ENCODE results near the gene BNC2. TPM values are rescaled to one million over a fixed set of nuclear protein-coding genes. Genes with fewer than 3 reads are reported as not detected.

Gene BNC2
- total RNA-seq, 1 donor from 2014 or later: not detected

- no peaks in the 10 kb centered on the region for H3K4me1 Mint-ChIP-seq (ENCODE audit: low read depth)
- no peak for DNase-seq (ENCODE audit: low spot score)
- H3K4me3 Mint-ChIP-seq: no peak overlapping the region
- no peak overlapping the region for H3K27ac Mint-ChIP-seq
- no peaks in the 10 kb centered on the region for H3K9me3 Mint-ChIP-seq
- peaks cover 26% of the 10 kb centered on the region for H3K27me3 Mint-ChIP-seq (ENCODE audit: insufficient read depth)
- H3K36me3 Mint-ChIP-seq (ENCODE audit: low read depth): no peaks in the 10 kb centered on the region
- intact Hi-C loops (cut with micrococcal nuclease): no loop called here
Observed at GRCh38 chr9:16726718-16727451, 143.6 kb downstream of the BNC2 start.

GRCh38 chr9:16726029-16726428, 144.4 kb downstream of the BNC2 start:
- no peak overlapping the region for H3K27ac Mint-ChIP-seq
- H3K4me1 Mint-ChIP-seq (ENCODE audit: low read depth): no peaks in the 10 kb centered on the region
- H3K4me3 Mint-ChIP-seq: no peak overlapping the region

GRCh38 chr9:16725066-16725465, 145.4 kb downstream of the BNC2 start:
- intact Hi-C loops (cut with micrococcal nuclease): no loop called here
- DNase-seq (ENCODE audit: low spot score): no peak
- Mint-ChIP-seq H3K9me3 (no peaks in the 10 kb centered on the region), H3K36me3 (ENCODE audit: low read depth) (no peaks in the 10 kb centered on the region), H3K27me3 (ENCODE audit: insufficient read depth) (peaks cover 26% of the 10 kb centered on the region), H3K4me1 (ENCODE audit: low read depth) (no peaks in the 10 kb centered on the region), H3K27ac (no peak overlapping the region), H3K4me3 (no peak overlapping the region)

More at GRCh38 chr9:16726029-16726428, 144.4 kb downstream of the BNC2 start:
- intact Hi-C loops (cut with micrococcal nuclease): no loop called here
- Mint-ChIP-seq H3K9me3 (no peaks in the 10 kb centered on the region), H3K27me3 (ENCODE audit: insufficient read depth) (peaks cover 26% of the 10 kb centered on the region), H3K36me3 (ENCODE audit: low read depth) (no peaks in the 10 kb centered on the region)
- no peak for DNase-seq (ENCODE audit: low spot score)

GRCh38 chr9:16721972-16722371, 148.5 kb downstream of the BNC2 start:
- DNase-seq (ENCODE audit: low spot score): no peak
- Mint-ChIP-seq H3K27ac (no peak overlapping the region), H3K9me3 (no peaks in the 10 kb centered on the region), H3K36me3 (ENCODE audit: low read depth) (no peaks in the 10 kb centered on the region), H3K27me3 (ENCODE audit: insufficient read depth) (peaks cover 16% of the 10 kb centered on the region), H3K4me3 (no peak overlapping the region), H3K4me1 (ENCODE audit: low read depth) (no peaks in the 10 kb centered on the region)
- intact Hi-C loops (cut with micrococcal nuclease): no loop called here

GRCh38 chr9:16720386-16720785, 150.1 kb downstream of the BNC2 start:
- peaks cover 3% of the 10 kb centered on the region for H3K27me3 Mint-ChIP-seq (ENCODE audit: insufficient read depth)
- H3K9me3 Mint-ChIP-seq: no peaks in the 10 kb centered on the region
- H3K4me3 Mint-ChIP-seq: no peak overlapping the region
- no peak for DNase-seq (ENCODE audit: low spot score)
- no peaks in the 10 kb centered on the region for H3K36me3 Mint-ChIP-seq (ENCODE audit: low read depth)
- no peaks in the 10 kb centered on the region for H3K4me1 Mint-ChIP-seq (ENCODE audit: low read depth)
- intact Hi-C loops (cut with micrococcal nuclease): no loop called here
- no peak overlapping the region for H3K27ac Mint-ChIP-seq

- Mint-ChIP-seq H3K27ac (no peak overlapping the region), H3K4me3 (no peak overlapping the region)
Observed at GRCh38 chr9:16719921-16720320, 150.5 kb downstream of the BNC2 start.

GRCh38 chr9:16718952-16719351, 151.5 kb downstream of the BNC2 start:
- H3K27ac Mint-ChIP-seq: no peak overlapping the region
- H3K4me1 Mint-ChIP-seq (ENCODE audit: low read depth): no peaks in the 10 kb centered on the region
- H3K36me3 Mint-ChIP-seq (ENCODE audit: low read depth): no peaks in the 10 kb centered on the region
- H3K9me3 Mint-ChIP-seq: no peaks in the 10 kb centered on the region
- DNase-seq (ENCODE audit: low spot score): no peak
- no peaks in the 10 kb centered on the region for H3K27me3 Mint-ChIP-seq (ENCODE audit: insufficient read depth)
- H3K4me3 Mint-ChIP-seq: no peak overlapping the region
- intact Hi-C loops (cut with micrococcal nuclease): no loop called here

More at GRCh38 chr9:16719921-16720320, 150.5 kb downstream of the BNC2 start:
- Mint-ChIP-seq H3K4me1 (ENCODE audit: low read depth) (no peaks in the 10 kb centered on the region), H3K36me3 (ENCODE audit: low read depth) (no peaks in the 10 kb centered on the region), H3K9me3 (no peaks in the 10 kb centered on the region), H3K27me3 (ENCODE audit: insufficient read depth) (no peaks in the 10 kb centered on the region)
- intact Hi-C loops (cut with micrococcal nuclease): no loop called here
- DNase-seq (ENCODE audit: low spot score): no peak

GRCh38 chr9:16718296-16718695, 152.2 kb downstream of the BNC2 start:
- intact Hi-C loops (cut with micrococcal nuclease): no loop called here
- no peaks in the 10 kb centered on the region for H3K27me3 Mint-ChIP-seq (ENCODE audit: insufficient read depth)

GRCh38 chr9:16716601-16717000, 153.9 kb downstream of the BNC2 start:
- intact Hi-C loops (cut with micrococcal nuclease): no loop called here
- Mint-ChIP-seq H3K27ac (no peak overlapping the region), H3K9me3 (no peaks in the 10 kb centered on the region), H3K4me1 (ENCODE audit: low read depth) (no peaks in the 10 kb centered on the region), H3K4me3 (no peak overlapping the region), H3K36me3 (ENCODE audit: low read depth) (no peaks in the 10 kb centered on the region), H3K27me3 (ENCODE audit: insufficient read depth) (no peaks in the 10 kb centered on the region)
- no peak for DNase-seq (ENCODE audit: low spot score)

More at GRCh38 chr9:16718296-16718695, 152.2 kb downstream of the BNC2 start:
- H3K27ac Mint-ChIP-seq: no peak overlapping the region
- H3K36me3 Mint-ChIP-seq (ENCODE audit: low read depth): no peaks in the 10 kb centered on the region
- no peaks in the 10 kb centered on the region for H3K9me3 Mint-ChIP-seq
- no peak overlapping the region for H3K4me3 Mint-ChIP-seq
- DNase-seq (ENCODE audit: low spot score): no peak
- H3K4me1 Mint-ChIP-seq (ENCODE audit: low read depth): no peaks in the 10 kb centered on the region

GRCh38 chr9:16715404-16715803, 155.1 kb downstream of the BNC2 start:
- H3K27ac Mint-ChIP-seq: no peak overlapping the region
- H3K36me3 Mint-ChIP-seq (ENCODE audit: low read depth): no peaks in the 10 kb centered on the region
- intact Hi-C loops (cut with micrococcal nuclease): no loop called here
- H3K27me3 Mint-ChIP-seq (ENCODE audit: insufficient read depth): no peaks in the 10 kb centered on the region
- no peak overlapping the region for H3K4me3 Mint-ChIP-seq
- DNase-seq (ENCODE audit: low spot score): no peak
- no peaks in the 10 kb centered on the region for H3K9me3 Mint-ChIP-seq
- no peaks in the 10 kb centered on the region for H3K4me1 Mint-ChIP-seq (ENCODE audit: low read depth)

- H3K4me1 Mint-ChIP-seq (ENCODE audit: low read depth): no peaks in the 10 kb centered on the region
- H3K4me3 Mint-ChIP-seq: no peak overlapping the region
- intact Hi-C loops (cut with micrococcal nuclease): no loop called here
- no peak overlapping the region for H3K27ac Mint-ChIP-seq
- H3K9me3 Mint-ChIP-seq: no peaks in the 10 kb centered on the region
- DNase-seq (ENCODE audit: low spot score): no peak
- H3K36me3 Mint-ChIP-seq (ENCODE audit: low read depth): no peaks in the 10 kb centered on the region
- H3K27me3 Mint-ChIP-seq (ENCODE audit: insufficient read depth): peaks cover 1% of the 10 kb centered on the region
Observed at GRCh38 chr9:16712787-16713186, 157.7 kb downstream of the BNC2 start.

- no peak for DNase-seq (ENCODE audit: low spot score)
- no peaks in the 10 kb centered on the region for H3K36me3 Mint-ChIP-seq (ENCODE audit: low read depth)
- intact Hi-C loops (cut with micrococcal nuclease): no loop called here
- H3K27me3 Mint-ChIP-seq (ENCODE audit: insufficient read depth): peaks cover 1% of the 10 kb centered on the region
- H3K4me3 Mint-ChIP-seq: no peak overlapping the region
- H3K4me1 Mint-ChIP-seq (ENCODE audit: low read depth): no peaks in the 10 kb centered on the region
- no peaks in the 10 kb centered on the region for H3K9me3 Mint-ChIP-seq
- H3K27ac Mint-ChIP-seq: no peak overlapping the region
Observed at GRCh38 chr9:16710888-16711287, 159.6 kb downstream of the BNC2 start.

- Mint-ChIP-seq H3K4me3 (no peak overlapping the region), H3K36me3 (ENCODE audit: low read depth) (no peaks in the 10 kb centered on the region), H3K27me3 (ENCODE audit: insufficient read depth) (peaks cover 1% of the 10 kb centered on the region), H3K9me3 (no peaks in the 10 kb centered on the region), H3K27ac (no peak overlapping the region), H3K4me1 (ENCODE audit: low read depth) (no peaks in the 10 kb centered on the region)
- intact Hi-C loops (cut with micrococcal nuclease): no loop called here
- no peak for DNase-seq (ENCODE audit: low spot score)
Observed at GRCh38 chr9:16709924-16710323, 160.5 kb downstream of the BNC2 start.

Data from activated T-helper 1 cell treated with anti-CD3 and anti-CD28 coated beads, Interleukin-12 subunit alpha, Interleukin-12 subunit beta, Interleukin-2, Interleukin-4 antibody, amounts not matched to agents 30 ng/mL and 10 ng/mL and 1 ng/mL, durations not matched to agents 14 hours and 24 hours and 36 hours (primary cell).